Activated CD4-positive, alpha-beta memory T cell treated with anti-CD3 and anti-CD28 coated beads for 36 hours (primary cell): ENCODE data around the gene MAGEB2. TPM values are rescaled to one million over a fixed set of nuclear protein-coding genes. Genes with fewer than 3 reads are reported as not detected.
"Not testable (repeated sequence)": the region's sequence is repeated elsewhere in the genome, so short reads cannot be mapped to it uniquely, and the experiment has no call there.

Source experiments
- CTCF ChIA-PET: fragments of 350-600 bp; sonication (Branson Sonifier 250); formaldehyde crosslinking; loops from one replicate; lab custom pipeline; 2021; ENCODE audit warnings: antibody characterized with exemption, inconsistent platforms; lab: Charles Lee
- POLR2A ChIA-PET: fragments of 350-600 bp; sonication (Branson Sonifier 250); formaldehyde crosslinking; loops from one replicate; lab custom pipeline; 2021; ENCODE audit warnings: antibody characterized with exemption; lab: Charles Lee
- DNase-seq: peaks from one replicate; pipeline ENCODE4 v3.0.0-alpha.2; 2020
- H3K27ac Mint-ChIP-seq: one replicate; pipeline ENCODE4 v1.8.0; 2021; ENCODE audit warnings: mixed read lengths
- H3K27me3 Mint-ChIP-seq: one replicate; pipeline ENCODE4 v1.8.0; 2021; ENCODE audit warnings: mixed read lengths
- H3K36me3 Mint-ChIP-seq: one replicate; pipeline ENCODE4 v1.8.0; 2021; ENCODE audit warnings: mixed read lengths
- H3K4me1 Mint-ChIP-seq: one replicate; pipeline ENCODE4 v1.8.0; 2021; ENCODE audit warnings: low read depth, mixed read lengths
- H3K4me3 Mint-ChIP-seq: one replicate; pipeline ENCODE4 v1.8.0; 2021; ENCODE audit warnings: mild to moderate bottlenecking, mixed read lengths
- H3K9me3 Mint-ChIP-seq: one replicate; pipeline ENCODE4 v1.8.0; 2021; ENCODE audit warnings: mixed read lengths
- intact Hi-C: fragments of 100-400 bp; cut with micrococcal nuclease; formaldehyde crosslinking; loops from one replicate; pipeline ENCODE4 v1.15.1; 2023
- total RNA-seq, 2 experiments: library from RNA; stranded (reverse); gene quantifications; one replicate each; pipeline ENCODE4 v1.2.3, GENCODE V29; 2021

The MAGEB2 gene
- total RNA-seq: not detected

GRCh38 chrX:30215357-30215843, at the start of gene MAGEB2:
Gene MAGEB2 (plus strand): TSS chrX:30215563. CDS start chrX:30218581, 3,018 bp downstream.
- CTCF ChIA-PET: no interaction called here
- Mint-ChIP-seq H3K36me3 (no peaks in the 10 kb centered on the region), H3K27ac (no peak within 1 kb of the TSS), H3K4me1 (no peaks in the 10 kb centered on the region), H3K27me3 (no peaks in the 10 kb centered on the region), H3K9me3 (no peaks in the 10 kb centered on the region), H3K4me3 (no peak within 1 kb of the TSS)
- POLR2A ChIA-PET: no interaction called here
- DNase-seq: no peak
- intact Hi-C loops: no loop called here

- Mint-ChIP-seq H3K4me1 (no peaks in the 10 kb centered on the region), H3K36me3 (no peaks in the 10 kb centered on the region), H3K27ac (no peak overlapping the region), H3K4me3 (no peak overlapping the region), H3K9me3 (no peaks in the 10 kb centered on the region), H3K27me3 (no peaks in the 10 kb centered on the region)
- no peak for DNase-seq
- CTCF ChIA-PET: no interaction called here
- POLR2A ChIA-PET: no interaction called here
- intact Hi-C loops: no loop called here
Observed at GRCh38 chrX:30170900-30171299, 44.5 kb upstream of the MAGEB2 start.

GRCh38 chrX:30181353-30181752, 34.0 kb upstream of the MAGEB2 start:
- H3K4me3 Mint-ChIP-seq: no peak overlapping the region
- CTCF ChIA-PET: no interaction called here
- intact Hi-C loops: no loop called here
- POLR2A ChIA-PET: no interaction called here
- no peaks in the 10 kb centered on the region for H3K9me3 Mint-ChIP-seq
- no peaks in the 10 kb centered on the region for H3K36me3 Mint-ChIP-seq
- H3K27me3 Mint-ChIP-seq: peaks cover 2% of the 10 kb centered on the region
- H3K27ac Mint-ChIP-seq: no peak overlapping the region
- H3K4me1 Mint-ChIP-seq: no peaks in the 10 kb centered on the region
- DNase-seq: no peak

GRCh38 chrX:30183554-30183953, 31.8 kb upstream of the MAGEB2 start:
- intact Hi-C loops: no loop called here
- H3K4me3 Mint-ChIP-seq: no peak overlapping the region
- peaks cover 2% of the 10 kb centered on the region for H3K27me3 Mint-ChIP-seq
- H3K4me1 Mint-ChIP-seq: no peaks in the 10 kb centered on the region
- no peaks in the 10 kb centered on the region for H3K9me3 Mint-ChIP-seq
- no peaks in the 10 kb centered on the region for H3K36me3 Mint-ChIP-seq
- no peak overlapping the region for H3K27ac Mint-ChIP-seq
- DNase-seq: no peak
- POLR2A ChIA-PET: no interaction called here
- CTCF ChIA-PET: no interaction called here

- no peaks in the 10 kb centered on the region for H3K36me3 Mint-ChIP-seq
- DNase-seq: no peak
- CTCF ChIA-PET: no interaction called here
- H3K9me3 Mint-ChIP-seq: no peaks in the 10 kb centered on the region
- H3K27me3 Mint-ChIP-seq: no peaks in the 10 kb centered on the region
- no peak overlapping the region for H3K27ac Mint-ChIP-seq
- POLR2A ChIA-PET: no interaction called here
- no peaks in the 10 kb centered on the region for H3K4me1 Mint-ChIP-seq
- H3K4me3 Mint-ChIP-seq: no peak overlapping the region
- intact Hi-C loops: no loop called here
Observed at GRCh38 chrX:30190426-30190825, 24.9 kb upstream of the MAGEB2 start.

- H3K4me3 Mint-ChIP-seq, H3K36me3 Mint-ChIP-seq, CTCF ChIA-PET, intact Hi-C loops, POLR2A ChIA-PET, H3K9me3 Mint-ChIP-seq, DNase-seq, H3K4me1 Mint-ChIP-seq, H3K27me3 Mint-ChIP-seq, H3K27ac Mint-ChIP-seq: not testable (repeated sequence)
Observed at GRCh38 chrX:30193910-30194309, 21.5 kb upstream of the MAGEB2 start.

- Mint-ChIP-seq H3K4me3 (no peak overlapping the region), H3K27ac (no peak overlapping the region), H3K36me3 (no peaks in the 10 kb centered on the region), H3K4me1 (no peaks in the 10 kb centered on the region), H3K9me3 (no peaks in the 10 kb centered on the region), H3K27me3 (no peaks in the 10 kb centered on the region)
- intact Hi-C loops: no loop called here
- ChIA-PET CTCF (no interaction called here), POLR2A (no interaction called here)
- DNase-seq: no peak
Observed at GRCh38 chrX:30196322-30196721, 19.0 kb upstream of the MAGEB2 start.

GRCh38 chrX:30212172-30212571, 3.2 kb upstream of the MAGEB2 start:
- no peaks in the 10 kb centered on the region for H3K9me3 Mint-ChIP-seq
- no peak for DNase-seq
- no peaks in the 10 kb centered on the region for H3K27me3 Mint-ChIP-seq
- ChIA-PET POLR2A (no interaction called here), CTCF (no interaction called here)
- H3K4me3 Mint-ChIP-seq: no peak overlapping the region
- H3K36me3 Mint-ChIP-seq: no peaks in the 10 kb centered on the region
- H3K27ac Mint-ChIP-seq: no peak overlapping the region
- intact Hi-C loops: no loop called here
- H3K4me1 Mint-ChIP-seq: no peaks in the 10 kb centered on the region

GRCh38 chrX:30217465-30217864, 2.1 kb downstream of the MAGEB2 start:
- Mint-ChIP-seq H3K36me3 (no peaks in the 10 kb centered on the region), H3K27me3 (no peaks in the 10 kb centered on the region), H3K27ac (no peak overlapping the region), H3K4me1 (no peaks in the 10 kb centered on the region), H3K4me3 (no peak overlapping the region), H3K9me3 (no peaks in the 10 kb centered on the region)
- ChIA-PET POLR2A (no interaction called here), CTCF (no interaction called here)
- intact Hi-C loops: no loop called here
- DNase-seq: no peak

GRCh38 chrX:30219372-30219771, 4.0 kb downstream of the MAGEB2 start:
- Mint-ChIP-seq H3K4me1 (no peaks in the 10 kb centered on the region), H3K27me3 (no peaks in the 10 kb centered on the region), H3K36me3 (no peaks in the 10 kb centered on the region), H3K4me3 (no peak overlapping the region), H3K9me3 (no peaks in the 10 kb centered on the region), H3K27ac (no peak overlapping the region)
- ChIA-PET CTCF (no interaction called here), POLR2A (no interaction called here)
- DNase-seq: no peak
- intact Hi-C loops: no loop called here

GRCh38 chrX:30220661-30221060, 5.3 kb downstream of the MAGEB2 start:
- H3K36me3 Mint-ChIP-seq: no peaks in the 10 kb centered on the region
- POLR2A ChIA-PET: no interaction called here
- no peak overlapping the region for H3K4me3 Mint-ChIP-seq
- no peaks in the 10 kb centered on the region for H3K4me1 Mint-ChIP-seq
- intact Hi-C loops: no loop called here
- H3K9me3 Mint-ChIP-seq: no peaks in the 10 kb centered on the region
- DNase-seq: no peak
- H3K27me3 Mint-ChIP-seq: no peaks in the 10 kb centered on the region
- CTCF ChIA-PET: no interaction called here
- H3K27ac Mint-ChIP-seq: no peak overlapping the region

GRCh38 chrX:30224536-30224935, 9.2 kb downstream of the MAGEB2 start:
- H3K4me1 Mint-ChIP-seq: no peaks in the 10 kb centered on the region

GRCh38 chrX:30228526-30228925, 13.2 kb downstream of the MAGEB2 start:
- DNase-seq: no peak
- H3K4me1 Mint-ChIP-seq: no peaks in the 10 kb centered on the region
- H3K4me3 Mint-ChIP-seq: no peak overlapping the region
- ChIA-PET POLR2A (no interaction called here), CTCF (no interaction called here)
- H3K36me3 Mint-ChIP-seq: no peaks in the 10 kb centered on the region
- no peaks in the 10 kb centered on the region for H3K27me3 Mint-ChIP-seq
- H3K27ac Mint-ChIP-seq: no peak overlapping the region
- intact Hi-C loops: no loop called here
- no peaks in the 10 kb centered on the region for H3K9me3 Mint-ChIP-seq

More at GRCh38 chrX:30224536-30224935, 9.2 kb downstream of the MAGEB2 start:
- ChIA-PET POLR2A (no interaction called here), CTCF (no interaction called here)
- H3K4me3 Mint-ChIP-seq: no peak overlapping the region
- no peaks in the 10 kb centered on the region for H3K9me3 Mint-ChIP-seq
- no peaks in the 10 kb centered on the region for H3K27me3 Mint-ChIP-seq
- DNase-seq: no peak
- no peaks in the 10 kb centered on the region for H3K36me3 Mint-ChIP-seq
- intact Hi-C loops: no loop called here
- H3K27ac Mint-ChIP-seq: no peak overlapping the region
